ENCODE data around the gene KDM1A.

The KDM1A gene

DNA sequence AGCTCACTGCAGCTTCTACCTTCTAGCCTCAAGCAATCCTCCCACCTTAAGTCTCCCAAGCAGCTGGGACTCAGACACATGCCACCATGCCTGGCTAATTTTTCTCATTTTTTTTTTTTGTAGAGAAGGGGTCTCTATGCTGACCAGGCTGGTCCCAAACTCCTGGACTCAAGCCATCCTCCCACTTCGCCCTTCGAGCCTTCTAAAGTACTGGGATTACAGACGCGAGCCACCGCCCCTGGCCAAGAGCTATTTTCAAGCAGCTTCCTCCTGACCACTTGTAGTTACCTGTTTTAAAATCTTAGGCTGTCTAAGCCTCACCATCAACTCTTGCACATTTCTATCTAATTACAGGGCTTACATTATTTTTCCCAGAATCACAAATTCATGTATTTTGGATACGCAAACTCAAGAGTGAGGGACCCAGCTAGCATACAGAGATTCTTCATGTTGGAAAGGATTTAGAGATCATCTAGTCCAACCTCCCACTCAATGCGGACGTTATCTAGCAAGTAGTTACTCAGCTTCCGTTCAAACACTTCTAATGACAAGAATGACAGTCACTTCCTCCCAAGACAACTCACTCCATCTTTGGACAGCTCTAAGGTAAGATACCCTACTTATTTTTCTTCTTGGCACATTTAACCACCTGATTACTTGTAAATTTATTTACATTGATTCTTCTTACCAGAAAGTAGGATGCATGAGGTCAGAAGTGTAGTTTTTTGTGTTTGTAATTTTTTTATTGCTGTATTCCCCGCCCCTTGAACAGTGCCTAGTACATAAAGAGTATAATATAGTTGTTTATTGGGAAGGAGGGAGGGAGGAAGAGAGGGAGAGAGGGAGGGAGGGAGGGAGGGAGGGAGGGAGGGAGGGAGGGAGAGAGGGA, 84.0 kb downstream of the KDM1A start:
- Histone ChIP-seq H2AFZ (ENCODE audit: low read depth) (no peak overlapping the region), H3K79me2 (ENCODE audit: insufficient read depth, low read depth) (no peaks in the 10 kb centered on the region), H3K4me3 (IDR thresholded peaks at IDR 0.05; ENCODE audit: insufficient read depth, low read depth, low read length) (no peak overlapping the region), H3K4me2 (no peak overlapping the region), H3K9ac (no peak overlapping the region), H4K20me1 (ENCODE audit: insufficient read depth) (no peaks in the 10 kb centered on the region), H3K4me1 (ENCODE audit: low read depth, poor library complexity, severe bottlenecking) (peaks cover 41% of the 10 kb centered on the region), H3K27ac (no peak overlapping the region), H3K27me3 (ENCODE audit: insufficient read depth, low read depth) (no peaks in the 10 kb centered on the region), H3K36me3 (ENCODE audit: insufficient read depth) (no peaks in the 10 kb centered on the region)
- TF ChIP-seq CTCF (conservative IDR thresholded peaks at IDR 0.05; ENCODE audit: low read depth, low read length), result no peak

GRCh38 chr1:23108918-23109533, 89.8 kb downstream of the KDM1A start:
- TF ChIP-seq CTCF (conservative IDR thresholded peaks at IDR 0.05; ENCODE audit: low read depth, low read length), result no peak
- no peak overlapping the region for H3K4me2 ChIP-seq
- H3K4me1 ChIP-seq (ENCODE audit: low read depth, poor library complexity, severe bottlenecking), result peaks cover 43% of the 10 kb centered on the region
- H2AFZ ChIP-seq (ENCODE audit: low read depth), result no peak overlapping the region
- no peaks in the 10 kb centered on the region for H4K20me1 ChIP-seq (ENCODE audit: insufficient read depth)
- H3K36me3 ChIP-seq (ENCODE audit: insufficient read depth), result no peaks in the 10 kb centered on the region
- peaks cover 9% of the 10 kb centered on the region; the same call in 1 of the 2 replicates for H3K79me2 ChIP-seq (ENCODE audit: insufficient read depth, low read depth)
- H3K9ac ChIP-seq, result no peak overlapping the region
- H3K27me3 ChIP-seq (ENCODE audit: insufficient read depth, low read depth), result no peaks in the 10 kb centered on the region
- H3K27ac ChIP-seq, result no peak overlapping the region
- no peak overlapping the region for H3K4me3 ChIP-seq (IDR thresholded peaks at IDR 0.05; ENCODE audit: insufficient read depth, low read depth, low read length)

DNA sequence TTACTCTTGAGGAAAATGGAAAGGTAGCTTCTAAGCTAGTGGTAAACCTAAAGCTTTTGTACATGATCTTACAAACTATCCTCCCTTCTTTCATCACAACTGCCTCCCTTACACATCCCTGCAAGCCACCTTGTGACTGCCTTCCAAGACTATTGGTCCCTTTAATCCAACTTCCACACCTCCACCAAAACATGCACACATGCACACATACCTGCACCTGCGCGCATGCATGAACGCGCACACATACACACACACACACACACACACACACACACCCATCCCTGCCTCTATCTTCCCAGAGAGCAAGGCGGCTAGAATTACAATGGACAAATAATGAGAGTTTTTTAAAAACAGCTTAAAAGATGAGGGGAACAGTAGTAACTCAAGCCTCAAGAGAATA, 91.1 kb downstream of the KDM1A start:
- Histone ChIP-seq H2AFZ (ENCODE audit: low read depth) (no peak overlapping the region), H3K9ac (no peak overlapping the region), H3K27ac (no peak overlapping the region), H3K4me1 (ENCODE audit: low read depth, poor library complexity, severe bottlenecking) (peaks cover 48% of the 10 kb centered on the region), H3K4me3 (IDR thresholded peaks at IDR 0.05; ENCODE audit: insufficient read depth, low read depth, low read length) (no peak overlapping the region), H3K4me2 (no peak overlapping the region), H3K36me3 (ENCODE audit: insufficient read depth) (no peaks in the 10 kb centered on the region), H3K79me2 (ENCODE audit: insufficient read depth, low read depth) (peaks cover 9% of the 10 kb centered on the region; the same call in 1 of the 2 replicates), H4K20me1 (ENCODE audit: insufficient read depth) (no peaks in the 10 kb centered on the region), H3K27me3 (ENCODE audit: insufficient read depth, low read depth) (no peaks in the 10 kb centered on the region)
- TF ChIP-seq CTCF (conservative IDR thresholded peaks at IDR 0.05; ENCODE audit: low read depth, low read length), result no peak

GRCh38 chr1:23111600-23112535, 92.6 kb downstream of the KDM1A start:
- no peak overlapping the region for H2AFZ ChIP-seq (ENCODE audit: low read depth)
- H3K4me1 ChIP-seq (ENCODE audit: low read depth, poor library complexity, severe bottlenecking), result peaks cover 49% of the 10 kb centered on the region
- H3K36me3 ChIP-seq (ENCODE audit: insufficient read depth), result no peaks in the 10 kb centered on the region
- peak overlapping the region; percentile 44; the same call in 1 of the 2 replicates for H3K4me2 ChIP-seq
- H3K79me2 ChIP-seq (ENCODE audit: insufficient read depth, low read depth), result peaks cover 9% of the 10 kb centered on the region; the same call in 1 of the 2 replicates
- no peaks in the 10 kb centered on the region for H3K27me3 ChIP-seq (ENCODE audit: insufficient read depth, low read depth)
- no peak overlapping the region for H3K27ac ChIP-seq
- no peak overlapping the region for H3K9ac ChIP-seq
- no peak overlapping the region for H3K4me3 ChIP-seq (IDR thresholded peaks at IDR 0.05; ENCODE audit: insufficient read depth, low read depth, low read length)
- no peaks in the 10 kb centered on the region for H4K20me1 ChIP-seq (ENCODE audit: insufficient read depth)
- TF ChIP-seq CTCF (conservative IDR thresholded peaks at IDR 0.05; ENCODE audit: low read depth, low read length), result no peak

All from KMS-11 (cell line).